Keratinocyte (primary cell): ENCODE data around the gene CDC14B.

Experiments
- CTCF ChIP-seq, 3 experiments: IDR thresholded peaks in 1 of 3; conservative IDR thresholded peaks in 1 of 3; optimal IDR thresholded peaks in 1 of 3; 2 replicates in 2 of 3; 3 replicates in 1 of 3; pipeline versions ENCODE3 to v1.5.1; 2011; ENCODE audit warnings: low read length in 3 of 3, mild to moderate bottlenecking in 3 of 3, moderate library complexity in 2 of 3, control low read depth in 1 of 3, inconsistent platforms in 1 of 3; ENCODE audit not compliant: insufficient read depth in 2 of 3; ENCODE audit errors: extremely low read depth in 1 of 3
- EZH2 ChIP-seq: IDR thresholded peaks from one replicate; pipeline ENCODE4 v1.6.1; 2012; ENCODE audit warnings: inconsistent platforms, mild to moderate bottlenecking, low read length, moderate library complexity

GRCh38 chr9:96617439-96618185 lies 2.0 kb downstream of the CDC14B start:
- TF ChIP-seq CTCF (optimal IDR thresholded peaks at IDR 0.05 in 1 of 3, IDR thresholded peaks at IDR 0.05 in 1 of 3, conservative IDR thresholded peaks at IDR 0.05 in 1 of 3; ENCODE audit: extremely low read depth in 1 of 3, insufficient read depth in 2 of 3, low read length in 3 of 3) (no peak), EZH2 (no peak)
